ENCODE results near the gene CNOT1. TPM values are rescaled to one million over a fixed set of nuclear protein-coding genes. Genes with fewer than 3 reads are reported as not detected.

Gene CNOT1
- total RNA-seq, 1 experiment from 2014 or later: 230 TPM

- ATAC-seq (no peak), DNase-seq (ENCODE audit: low read depth, low spot score) (no peak)
- Histone ChIP-seq H3K9me2 (ENCODE audit: insufficient read depth) (no peaks in the 10 kb centered on the region), H3K36me3 (ENCODE audit: control insufficient read depth in 1 of 2, insufficient read depth in 2 of 2, low read length in 2 of 2) (peaks cover 76% of the 10 kb centered on the region in 2 experiments), H3K9ac (ENCODE audit: low read length) (no peak overlapping the region), H3K4me3 (replicated peaks in 1 of 2; ENCODE audit: low read depth in 1 of 2, low read length in 2 of 2) (no peak overlapping the region), H3K27me3 (ENCODE audit: insufficient read depth, low read length) (no peaks in the 10 kb centered on the region), H3K9me3 (ENCODE audit: control insufficient read depth in 1 of 2, insufficient read depth in 1 of 2, low read depth in 1 of 2, low read length in 2 of 2) (no peaks in the 10 kb centered on the region), H4K20me1 (ENCODE audit: insufficient read depth) (peaks cover 8% of the 10 kb centered on the region; the same call in 1 of the 2 replicates), H3K4me2 (ENCODE audit: low read length) (no peak overlapping the region), H3K79me2 (ENCODE audit: insufficient read depth, low read length) (peaks cover 66% of the 10 kb centered on the region), H3K27ac (ENCODE audit: low read depth, low read length) (no peak overlapping the region), H2AFZ (ENCODE audit: low read depth, low read length, poor library complexity, severe bottlenecking) (no peak overlapping the region), H3K4me1 (ENCODE audit: control insufficient read depth in 1 of 2, insufficient read depth in 2 of 2, low read length in 2 of 2) (no peaks in the 10 kb centered on the region)
- CTCF ChIA-PET: no interaction called here
- no TSS peak for BruUV-seq (replicated peaks)
- no peak for TF ChIP-seq ZBTB33 (IDR thresholded peaks at IDR 0.05; ENCODE audit: extremely low read depth, insufficient replicate concordance, low read length)
- no peak for TF ChIP-seq FOSL1 (IDR thresholded peaks at IDR 0.05; ENCODE audit: low read depth)
- TF ChIP-seq SIN3A (IDR thresholded peaks at IDR 0.05; ENCODE audit: low read depth): no peak
- no peak for TF ChIP-seq YY1 (IDR thresholded peaks at IDR 0.05; ENCODE audit: extremely low read depth, insufficient replicate concordance, low read depth, low read length)
- TF ChIP-seq CTCF (IDR thresholded peaks at IDR 0.05 in 2 of 3, conservative IDR thresholded peaks at IDR 0.05 in 1 of 3; ENCODE audit: borderline replicate concordance in 1 of 3, insufficient read depth in 1 of 3, low read depth in 2 of 3, low read length in 2 of 3): no peak
- no peak for TF ChIP-seq CEBPB (IDR thresholded peaks at IDR 0.05; ENCODE audit: low read depth)
- TF ChIP-seq EZH2 (IDR thresholded peaks at IDR 0.05): no peak
- no peak for TF ChIP-seq EZH2phosphoT487 (IDR thresholded peaks at IDR 0.05; ENCODE audit: borderline replicate concordance)
- POLR2A ChIA-PET: no interaction called here
- RAD21 ChIA-PET (ENCODE audit: low non-redundant PET in 1 of 2, low total read pairs in 2 of 2, uncharacterized antibody in 2 of 2, unreplicated experiment in 2 of 2): no interaction called here
- intact Hi-C loops (cut with micrococcal nuclease): no loop called here
Observed at GRCh38 chr16:58582133-58582532, 47.5 kb downstream of the CNOT1 start.

Data from HCT116 (cell line).